ENCODE data around the gene MOB2. TPM values are rescaled to one million over a fixed set of nuclear protein-coding genes. Genes with fewer than 3 reads are reported as not detected.

Gene MOB2
- total RNA-seq, 2 experiments from 2014 or later, result 37.0 to 38.3 TPM

DNA sequence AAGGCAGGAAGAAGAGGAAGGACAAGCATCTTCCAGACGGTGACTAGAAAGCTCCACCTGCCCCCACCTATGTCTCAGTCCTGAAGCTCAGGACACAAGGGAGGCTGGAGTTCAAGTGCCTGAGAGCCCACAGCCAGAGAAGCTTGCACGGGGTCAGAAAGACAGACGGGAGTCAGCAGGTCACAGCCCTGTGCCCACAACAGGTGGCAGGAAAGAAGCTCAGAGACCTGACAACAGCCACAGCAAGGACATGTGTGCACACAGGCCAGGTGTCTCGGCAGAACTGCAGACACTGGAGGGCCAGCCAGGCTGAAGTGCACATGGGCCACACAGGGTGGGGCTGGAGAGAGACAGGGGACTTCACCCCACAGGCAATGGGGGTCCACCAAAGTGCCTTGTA is 37.2 kb upstream of the MOB2 start:
- no peaks in the 10 kb centered on the region for H3K27me3 Mint-ChIP-seq
- no peak overlapping the region for H3K27ac ChIP-seq (ENCODE audit: low read depth in 1 of 2, low read length in 2 of 2)
- CTCF ChIA-PET, result no interaction called here
- no peak overlapping the region for H3K27ac Mint-ChIP-seq
- no peak overlapping the region for H3K4me3 ChIP-seq (ENCODE audit: low read length)
- intact Hi-C loops (cut with DNase I, micrococcal nuclease), result no loop called here
- no peaks in the 10 kb centered on the region for H3K9me3 ChIP-seq (ENCODE audit: control insufficient read depth in 1 of 2, insufficient read depth in 1 of 2, low read length in 2 of 2)
- H3K36me3 Mint-ChIP-seq (ENCODE audit: low read depth), result no peaks in the 10 kb centered on the region
- peaks cover 44% of the 10 kb centered on the region for H3K4me1 Mint-ChIP-seq (ENCODE audit: low read depth)
- ATAC-seq (ENCODE audit: poor library complexity) (no peak), DNase-seq (no peak)
- peaks cover 15% of the 10 kb centered on the region for H3K36me3 ChIP-seq (ENCODE audit: insufficient read depth, low read length)
- H3K4me1 ChIP-seq (ENCODE audit: insufficient read depth, low read length), result peaks cover 42% of the 10 kb centered on the region
- POLR2A ChIA-PET, result no interaction called here
- no peaks in the 10 kb centered on the region for H3K27me3 ChIP-seq (ENCODE audit: control insufficient read depth in 1 of 2, insufficient read depth in 2 of 2, low read length in 2 of 2)
- no peak overlapping the region for H3K4me3 Mint-ChIP-seq
- TF ChIP-seq, protein P1, sequence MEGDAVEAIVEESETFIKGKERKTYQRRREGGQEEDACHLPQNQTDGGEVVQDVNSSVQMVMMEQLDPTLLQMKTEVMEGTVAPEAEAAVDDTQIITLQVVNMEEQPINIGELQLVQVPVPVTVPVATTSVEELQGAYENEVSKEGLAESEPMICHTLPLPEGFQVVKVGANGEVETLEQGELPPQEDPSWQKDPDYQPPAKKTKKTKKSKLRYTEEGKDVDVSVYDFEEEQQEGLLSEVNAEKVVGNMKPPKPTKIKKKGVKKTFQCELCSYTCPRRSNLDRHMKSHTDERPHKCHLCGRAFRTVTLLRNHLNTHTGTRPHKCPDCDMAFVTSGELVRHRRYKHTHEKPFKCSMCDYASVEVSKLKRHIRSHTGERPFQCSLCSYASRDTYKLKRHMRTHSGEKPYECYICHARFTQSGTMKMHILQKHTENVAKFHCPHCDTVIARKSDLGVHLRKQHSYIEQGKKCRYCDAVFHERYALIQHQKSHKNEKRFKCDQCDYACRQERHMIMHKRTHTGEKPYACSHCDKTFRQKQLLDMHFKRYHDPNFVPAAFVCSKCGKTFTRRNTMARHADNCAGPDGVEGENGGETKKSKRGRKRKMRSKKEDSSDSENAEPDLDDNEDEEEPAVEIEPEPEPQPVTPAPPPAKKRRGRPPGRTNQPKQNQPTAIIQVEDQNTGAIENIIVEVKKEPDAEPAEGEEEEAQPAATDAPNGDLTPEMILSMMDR (IDR thresholded peaks at IDR 0.05), result no peak
- no peaks in the 10 kb centered on the region for H3K9me3 Mint-ChIP-seq

DNA sequence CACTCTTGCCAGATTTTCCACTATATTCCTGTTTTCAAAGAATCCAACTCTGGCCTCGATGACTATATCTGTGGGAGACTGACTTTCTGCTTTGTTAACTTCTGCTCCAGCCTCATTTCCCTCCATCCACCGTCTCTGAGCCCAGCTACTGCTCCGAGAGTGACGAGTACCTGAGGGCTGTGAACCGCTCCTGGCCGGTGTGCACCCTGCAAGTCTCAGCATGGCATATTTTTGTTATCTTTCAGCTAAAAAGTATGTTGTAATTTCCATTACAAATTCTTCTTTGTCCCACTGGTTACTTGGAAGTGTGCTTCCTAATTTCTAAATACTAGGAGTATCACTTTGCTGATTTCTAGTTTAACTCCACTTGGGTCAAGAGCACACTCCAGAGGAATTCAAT is 36.5 kb upstream of the MOB2 start:
- Mint-ChIP-seq H3K4me1 (ENCODE audit: low read depth) (peaks cover 42% of the 10 kb centered on the region), H3K9me3 (no peaks in the 10 kb centered on the region), H3K27me3 (no peaks in the 10 kb centered on the region), H3K36me3 (ENCODE audit: low read depth) (no peaks in the 10 kb centered on the region), H3K4me3 (no peak overlapping the region), H3K27ac (no peak overlapping the region)
- Histone ChIP-seq H3K36me3 (ENCODE audit: insufficient read depth, low read length) (peaks cover 13% of the 10 kb centered on the region), H3K27ac (ENCODE audit: low read depth in 1 of 2, low read length in 2 of 2) (no peak overlapping the region), H3K27me3 (ENCODE audit: control insufficient read depth in 1 of 2, insufficient read depth in 2 of 2, low read length in 2 of 2) (no peaks in the 10 kb centered on the region), H3K4me3 (ENCODE audit: low read length) (no peak overlapping the region), H3K9me3 (ENCODE audit: control insufficient read depth in 1 of 2, insufficient read depth in 1 of 2, low read length in 2 of 2) (no peaks in the 10 kb centered on the region), H3K4me1 (ENCODE audit: insufficient read depth, low read length) (peaks cover 42% of the 10 kb centered on the region)
- DNase-seq (no peak), ATAC-seq (ENCODE audit: poor library complexity) (no peak)
- TF ChIP-seq, protein P1 (IDR thresholded peaks at IDR 0.05), result no peak
- intact Hi-C loops (cut with DNase I, micrococcal nuclease), result no loop called here
- POLR2A ChIA-PET, result no interaction called here
- CTCF ChIA-PET, result no interaction called here

DNA sequence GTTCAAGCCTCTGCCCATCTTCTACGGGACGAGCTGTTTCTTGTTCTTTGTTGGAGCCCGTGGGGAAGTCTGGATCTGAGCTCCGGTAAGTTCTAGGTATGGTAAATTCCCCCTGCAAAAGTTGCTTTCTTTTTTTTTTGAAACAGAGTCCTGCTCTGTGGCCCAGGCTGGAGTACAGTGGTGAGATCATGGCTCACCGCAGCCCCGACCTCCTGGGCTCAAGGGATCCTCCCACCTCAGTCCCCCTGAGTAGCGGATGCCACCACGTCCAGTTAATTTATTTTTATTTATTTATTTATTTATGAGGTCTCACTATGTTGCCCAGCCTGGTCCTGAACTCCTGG is 35.5 kb upstream of the MOB2 start:
- DNase-seq (no peak), ATAC-seq (ENCODE audit: poor library complexity) (no peak)
- Mint-ChIP-seq H3K36me3 (ENCODE audit: low read depth) (no peaks in the 10 kb centered on the region), H3K4me3 (no peak overlapping the region), H3K27ac (no peak overlapping the region), H3K9me3 (no peaks in the 10 kb centered on the region), H3K4me1 (ENCODE audit: low read depth) (peaks cover 48% of the 10 kb centered on the region), H3K27me3 (no peaks in the 10 kb centered on the region)
- Histone ChIP-seq H3K9me3 (ENCODE audit: control insufficient read depth in 1 of 2, insufficient read depth in 1 of 2, low read length in 2 of 2) (no peaks in the 10 kb centered on the region), H3K36me3 (ENCODE audit: insufficient read depth, low read length) (peaks cover 13% of the 10 kb centered on the region), H3K4me1 (ENCODE audit: insufficient read depth, low read length) (peaks cover 50% of the 10 kb centered on the region), H3K27me3 (ENCODE audit: control insufficient read depth in 1 of 2, insufficient read depth in 2 of 2, low read length in 2 of 2) (no peaks in the 10 kb centered on the region), H3K4me3 (ENCODE audit: low read length) (no peak overlapping the region), H3K27ac (ENCODE audit: low read depth in 1 of 2, low read length in 2 of 2) (no peak overlapping the region)
- CTCF ChIA-PET, result interaction anchor here (1.1 kb wide), 1 partner anchor 53 kb away, joined by 3 read pairs; no protein-coding TSS in a partner anchor
- POLR2A ChIA-PET, result no interaction called here
- intact Hi-C loops (cut with DNase I, micrococcal nuclease), result no loop called here
- TF ChIP-seq, protein P1 (IDR thresholded peaks at IDR 0.05), result no peak
